IMR-90 (cell line): ENCODE results near the gene UGDH. TPM values are rescaled to one million over a fixed set of nuclear protein-coding genes. Genes with fewer than 3 reads are reported as not detected.
A peak's percentile ranks its signal among the peaks of the same experiment; 100 is the strongest.

ENCODE experiments used
- ATAC-seq: fragments of 200-7000 bp; cut with Tn5 transposase; 2 replicates; pipeline ENCODE4 v1.9.1; 2020; ENCODE audit warnings: low read depth, mild to moderate bottlenecking, moderate library complexity
- BruUV-seq: library from RNA; stranded (reverse); fragments of 400-500 nt; replicated peaks from 2 replicates; lab custom pipeline; 2021; lab: Mats Ljungman, UMichigan
- CTCF ChIA-PET: fragments of 300-600 bp; formaldehyde crosslinking; extraction: SDS; loops from one replicate; lab custom pipeline; 2021; ENCODE audit warnings: antibody characterized with exemption; lab: Yijun Ruan, JAX
- POLR2A ChIA-PET: fragments of 300-600 bp; sonication (Branson Sonifier 250); formaldehyde crosslinking; loops from one replicate; lab custom pipeline; 2022; ENCODE audit warnings: antibody characterized with exemption; ENCODE audit not compliant: unreplicated experiment; lab: Charles Lee
- DNase-seq: peaks from one replicate; pipeline ENCODE4 v3.0.0; 2013
- H2AFZ ChIP-seq: replicated peaks from 2 replicates; pipeline ENCODE3; 2013; ENCODE audit warnings: low read length, mild to moderate bottlenecking; ENCODE audit not compliant: poor library complexity
- H2AK5ac ChIP-seq: 2 replicates; pipeline ENCODE4 v1.6.1; 2013; ENCODE audit warnings: low read depth, low read length, inconsistent platforms
- H2AK9ac ChIP-seq: replicated peaks from 2 replicates; pipeline ENCODE3; 2013; ENCODE audit warnings: mild to moderate bottlenecking, low read depth, low read length, moderate library complexity; ENCODE audit not compliant: poor library complexity
- H2BK120ac ChIP-seq: 2 replicates; pipeline ENCODE4 v1.6.1; 2013; ENCODE audit warnings: low read depth, low read length, inconsistent platforms
- H2BK15ac ChIP-seq: 3 replicates; pipeline ENCODE4 v1.6.1; 2013; ENCODE audit warnings: low read depth, low read length, inconsistent platforms
- H2BK20ac ChIP-seq: 2 replicates; pipeline ENCODE4 v1.6.1; 2013; ENCODE audit warnings: low read depth, mild to moderate bottlenecking, inconsistent platforms, low read length, moderate library complexity
- H2BK5ac ChIP-seq: 2 replicates; pipeline ENCODE4 v1.6.1; 2013; ENCODE audit warnings: mild to moderate bottlenecking, low read depth, low read length, inconsistent platforms; ENCODE audit not compliant: poor library complexity, severe bottlenecking
- H3K14ac ChIP-seq: replicated peaks from 2 replicates; pipeline ENCODE4 v1.6.1; 2013; ENCODE audit warnings: low read depth, low read length, inconsistent platforms
- H3K18ac ChIP-seq: 2 replicates; pipeline ENCODE4 v1.6.1; 2013; ENCODE audit warnings: low read depth, low read length, control low read depth
- H3K23ac ChIP-seq: 2 replicates; pipeline ENCODE4 v1.6.1; 2013; ENCODE audit warnings: low read depth, low read length, inconsistent platforms
- H3K27ac ChIP-seq: 2 replicates; pipeline ENCODE4 v1.5.1; 2013; ENCODE audit warnings: mild to moderate bottlenecking, control low read depth, low read length; ENCODE audit not compliant: insufficient read depth
- H3K27me3 ChIP-seq: 2 replicates; pipeline ENCODE4 v1.6.1; 2013; ENCODE audit warnings: low read length; ENCODE audit not compliant: control insufficient read depth, insufficient read depth
- H3K36me3 ChIP-seq: 2 replicates; pipeline ENCODE4 v1.6.1; 2013; ENCODE audit warnings: low read length, mixed read lengths; ENCODE audit not compliant: control insufficient read depth, insufficient read depth
- H3K4ac ChIP-seq: 2 replicates; pipeline ENCODE4 v1.6.1; 2013; ENCODE audit warnings: low read depth, low read length, inconsistent platforms
- H3K4me1 ChIP-seq: 2 replicates; pipeline ENCODE4 v1.6.1; 2013; ENCODE audit warnings: low read length, mixed read lengths; ENCODE audit not compliant: control insufficient read depth, insufficient read depth
- H3K4me2 ChIP-seq: 2 replicates; pipeline ENCODE4 v1.6.1; 2013; ENCODE audit warnings: low read depth, mild to moderate bottlenecking, control low read depth, low read length, moderate library complexity
- H3K4me3 ChIP-seq: 2 replicates; pipeline ENCODE4 v1.5.1; 2013; ENCODE audit warnings: low read depth, mild to moderate bottlenecking, control low read depth, low read length, moderate library complexity; ENCODE audit not compliant: insufficient read depth
- H3K56ac ChIP-seq: 2 replicates; pipeline ENCODE4 v1.6.1; 2013; ENCODE audit warnings: low read length, inconsistent platforms; ENCODE audit not compliant: insufficient read depth; ENCODE audit errors: extremely low read depth
- H3K79me1 ChIP-seq, 2 experiments: 2 replicates each; pipeline ENCODE4 v1.6.1; 2013; ENCODE audit warnings: low read length in 2 of 2, inconsistent platforms in 1 of 2, low read depth in 1 of 2
- H3K9ac ChIP-seq: 2 replicates; pipeline ENCODE4 v1.6.1; 2013; ENCODE audit warnings: low read depth, low read length, control low read depth
- H3K9me1 ChIP-seq: 2 replicates; pipeline ENCODE4 v1.6.1; 2013; ENCODE audit warnings: low read length, inconsistent platforms; ENCODE audit not compliant: insufficient read depth
- H3K9me3 ChIP-seq: 2 replicates; pipeline ENCODE4 v1.6.1; 2013; ENCODE audit warnings: low read length; ENCODE audit not compliant: control insufficient read depth, insufficient read depth
- H4K20me1 ChIP-seq: 2 replicates; pipeline ENCODE4 v1.6.1; 2013; ENCODE audit warnings: low read length, inconsistent platforms; ENCODE audit not compliant: insufficient read depth
- H4K5ac ChIP-seq: 2 replicates; pipeline ENCODE4 v1.6.1; 2013; ENCODE audit warnings: mild to moderate bottlenecking, low read depth, low read length, control low read depth
- H4K8ac ChIP-seq, 2 experiments: 2 replicates each; pipeline ENCODE4 v1.6.1; 2013; ENCODE audit warnings: low read depth in 2 of 2, low read length in 2 of 2, control low read depth in 1 of 2, inconsistent platforms in 1 of 2
- H4K91ac ChIP-seq: 2 replicates; pipeline ENCODE4 v1.6.1; 2013; ENCODE audit warnings: low read depth, low read length, inconsistent platforms; ENCODE audit not compliant: insufficient read depth
- CEBPB ChIP-seq: IDR thresholded peaks from 2 replicates; pipeline ENCODE4 v1.6.1; 2012; ENCODE audit warnings: low read depth, low read length, improper control_type of control experiment
- SMC3 ChIP-seq: fragments of 150-350 bp; IDR thresholded peaks from 2 replicates; pipeline ENCODE4 v1.6.1; 2016; ENCODE audit warnings: low read depth, mild to moderate bottlenecking, antibody characterized with exemption, low read length, moderate library complexity
- WGBS, 2 experiments: methylation state at CpG; one replicate each; pipeline versions ENCODE4 v1.1.5 to v1.1.7; 2013; ENCODE audit warnings: missing lambda C conversion rate in 2 of 2; ENCODE audit not compliant: insufficient read length in 1 of 2; ENCODE audit errors: extremely low coverage in 2 of 2; 5-methylcytosine and 5-hydroxymethylcytosine counted together
- dilution Hi-C: fragments of 300-500 bp; cut with HindIII; formaldehyde crosslinking; loops from one replicate; pipeline ENCODE4 v1.14.3; 2018; ENCODE audit warnings: low sequenced_read_pairs; ENCODE audit not compliant: unreplicated experiment
- in situ Hi-C: fragments of 300-500 bp; cut with MboI; formaldehyde crosslinking; loops from 3 replicates; pipeline ENCODE4 v1.14.3; 2019; ENCODE audit warnings: low sequenced_read_pairs, inconsistent platforms, mixed read lengths
- intact Hi-C: fragments of 100-400 bp; cut with micrococcal nuclease; formaldehyde crosslinking; loops from 2 replicates; pipeline ENCODE4 v1.10.0; 2022
- polyA plus RNA-seq, 3 experiments: library from polyadenylated mRNA; depleted of rRNA; stranded (reverse); fragments of >200 nt; gene quantifications; 2 replicates each; pipeline ENCODE4 v1.2.3, GENCODE V29; 2012; ENCODE audit warnings: low replicate concordance in 1 of 3
- total RNA-seq: library from RNA; depleted of rRNA; stranded (reverse); fragments of >200 nt; gene quantifications from 2 replicates; pipeline ENCODE4 v1.2.3, GENCODE V29; 2012

Gene UGDH
- total and polyA plus RNA-seq, 2 of the 4 experiments (the other 2 are of a cell fraction) = 69.2 to 257 TPM

- H2BK5ac ChIP-seq = peak overlapping the region; percentile 67
- peak overlapping the region; percentile 28; the same call in 1 of the 3 replicates for H2BK15ac ChIP-seq
- H3K9me3 ChIP-seq = peaks cover 3% of the 10 kb centered on the region; the same call in 1 of the 2 replicates
- intact Hi-C loops = loop anchor here (2.0 to 5.0 kb wide), 4 partner anchors 57 to 171 kb away; partner anchors contain the start of gene UBE2K
- peak overlapping the region; percentile 82 for H3K4me2 ChIP-seq
- peak overlapping the region; percentile 92 for H2AFZ ChIP-seq
- H3K4me3 ChIP-seq = peak overlapping the region; percentile 76
- peak overlapping the region; percentile 81 for H3K9ac ChIP-seq
- DNase-seq (no peak), ATAC-seq (no peak)
- peak overlapping the region; percentile 78 for H4K91ac ChIP-seq
- no peaks in the 10 kb centered on the region for H3K27me3 ChIP-seq
- ChIA-PET CTCF (interaction anchor here (0.7 to 1.3 kb wide), 2 partner anchors 20 to 57 kb away, joined by 3 read pairs; no protein-coding TSS in a partner anchor), POLR2A (interaction anchor here (0.5 kb wide), 1 partner anchor 263 kb away, joined by 5 read pairs; no protein-coding TSS in a partner anchor)
- peak overlapping the region; percentile 96 for H3K56ac ChIP-seq
- no peak overlapping the region for H2BK20ac ChIP-seq
- H3K23ac ChIP-seq = peak overlapping the region; percentile 75
- H2BK120ac ChIP-seq = peak overlapping the region; percentile 45; the same call in 1 of the 2 replicates
- H3K4me1 ChIP-seq = peaks cover 9% of the 10 kb centered on the region
- peak overlapping the region; percentile 70 for H3K4ac ChIP-seq
- H4K20me1 ChIP-seq = peaks cover 23% of the 10 kb centered on the region; the same call in 1 of the 2 replicates
- WGBS, 2 experiments = no CpG with 5 or more reads among the region's 9 CpGs
- H3K79me1 ChIP-seq = peaks cover 6 to 56% of the 10 kb centered on the region in 2 experiments; a peak in 3 of 4 replicates
- H2AK9ac ChIP-seq = peak overlapping the region; percentile 88
- H3K27ac ChIP-seq = peak overlapping the region; percentile 72
- dilution Hi-C loops = no loop called here
- peaks cover 9% of the 10 kb centered on the region; the same call in 1 of the 2 replicates for H3K9me1 ChIP-seq
- TF ChIP-seq CEBPB = no peak
- TF ChIP-seq SMC3 = 0 out of 2 replicates have a peak, but pooled peaks have one; percentile 7
- peak overlapping the region; percentile 41; the same call in 1 of the 2 replicates for H2AK5ac ChIP-seq
- no TSS peak for BruUV-seq
- H4K5ac ChIP-seq = peak overlapping the region; percentile 8; the same call in 1 of the 2 replicates
- H3K18ac ChIP-seq = peak overlapping the region; percentile 10
- no peaks in the 10 kb centered on the region for H3K36me3 ChIP-seq
- H4K8ac ChIP-seq = peak overlapping the region; percentile 56 to 65; a peak in 3 of 4 replicates
- H3K14ac ChIP-seq = peak overlapping the region; percentile 88
- in situ Hi-C loops = loop anchor here (10.0 kb wide), 1 partner anchor 109 kb away; the partner anchor contains the start of gene SMIM14
These were observed 1.2 kb downstream of the UGDH start for GRCh38 chr4:39525822-39526690.
